Measurements from ENCODE around the gene SEC23A. TPM values are rescaled to one million over a fixed set of nuclear protein-coding genes. Genes with fewer than 3 reads are reported as not detected.
A peak's percentile ranks its signal among the peaks of the same experiment; 100 is the strongest.

The SEC23A gene
- total and polyA plus RNA-seq, 2 of the 13 experiments (the other 11 are each of a cell fraction or from before 2014, with no cell fraction given) = 403 to 887 TPM

DNA sequence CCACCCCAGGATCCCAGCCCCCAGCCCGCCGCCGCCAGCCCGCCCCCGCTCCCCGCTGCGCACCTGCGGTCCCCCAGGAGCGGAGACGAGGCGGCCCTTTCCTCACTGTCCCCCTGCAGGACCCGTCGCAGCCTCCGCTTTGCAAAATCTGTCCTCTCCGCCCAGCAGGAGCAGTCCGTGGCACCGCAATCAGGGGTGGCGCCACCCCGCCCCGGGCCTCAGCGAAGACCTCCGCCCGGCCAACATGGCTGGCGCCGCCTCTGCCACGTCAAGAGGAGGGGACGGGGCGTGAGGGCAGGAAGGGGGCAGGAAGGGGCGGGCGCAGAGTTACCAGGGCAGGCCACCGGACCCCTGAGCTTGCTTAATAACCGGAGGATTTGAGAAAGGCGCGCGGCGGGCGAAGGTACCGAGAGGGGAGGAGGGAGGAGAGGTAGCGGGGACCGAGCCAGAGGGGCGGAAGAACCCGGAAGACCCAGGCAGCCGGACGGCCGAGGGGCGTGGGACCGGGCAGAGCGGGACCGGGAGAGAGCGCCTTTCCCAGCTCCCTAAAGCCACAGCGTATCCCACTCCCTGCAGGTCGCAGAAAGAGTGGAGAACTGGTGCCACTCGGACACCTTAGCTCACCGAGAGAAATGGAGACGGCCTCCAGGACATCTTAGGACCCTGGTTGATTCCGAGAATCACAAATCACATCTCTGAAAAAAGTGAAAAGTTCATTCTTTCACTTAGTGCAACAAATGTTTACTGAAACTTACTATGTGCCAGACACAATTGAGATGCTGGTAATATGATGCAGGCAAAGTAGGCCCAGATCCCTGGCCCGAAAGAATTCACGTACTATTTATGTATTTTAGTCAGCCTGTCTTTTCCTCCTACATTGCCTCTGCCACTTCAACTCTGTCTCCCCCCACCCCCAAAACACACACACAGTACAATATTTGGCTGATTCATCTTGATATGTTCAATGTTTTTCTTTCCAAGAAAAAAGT, at the start of gene SEC23A (continued):
- TF ChIP-seq, protein P1, sequence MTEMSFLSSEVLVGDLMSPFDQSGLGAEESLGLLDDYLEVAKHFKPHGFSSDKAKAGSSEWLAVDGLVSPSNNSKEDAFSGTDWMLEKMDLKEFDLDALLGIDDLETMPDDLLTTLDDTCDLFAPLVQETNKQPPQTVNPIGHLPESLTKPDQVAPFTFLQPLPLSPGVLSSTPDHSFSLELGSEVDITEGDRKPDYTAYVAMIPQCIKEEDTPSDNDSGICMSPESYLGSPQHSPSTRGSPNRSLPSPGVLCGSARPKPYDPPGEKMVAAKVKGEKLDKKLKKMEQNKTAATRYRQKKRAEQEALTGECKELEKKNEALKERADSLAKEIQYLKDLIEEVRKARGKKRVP (CRISPR knock-in tag; IDR thresholded peaks at IDR 0.05) = peak in 1 of 2 experiments; percentile 92; a peak in 2 of 4 replicates
- TF ChIP-seq, protein P2, sequence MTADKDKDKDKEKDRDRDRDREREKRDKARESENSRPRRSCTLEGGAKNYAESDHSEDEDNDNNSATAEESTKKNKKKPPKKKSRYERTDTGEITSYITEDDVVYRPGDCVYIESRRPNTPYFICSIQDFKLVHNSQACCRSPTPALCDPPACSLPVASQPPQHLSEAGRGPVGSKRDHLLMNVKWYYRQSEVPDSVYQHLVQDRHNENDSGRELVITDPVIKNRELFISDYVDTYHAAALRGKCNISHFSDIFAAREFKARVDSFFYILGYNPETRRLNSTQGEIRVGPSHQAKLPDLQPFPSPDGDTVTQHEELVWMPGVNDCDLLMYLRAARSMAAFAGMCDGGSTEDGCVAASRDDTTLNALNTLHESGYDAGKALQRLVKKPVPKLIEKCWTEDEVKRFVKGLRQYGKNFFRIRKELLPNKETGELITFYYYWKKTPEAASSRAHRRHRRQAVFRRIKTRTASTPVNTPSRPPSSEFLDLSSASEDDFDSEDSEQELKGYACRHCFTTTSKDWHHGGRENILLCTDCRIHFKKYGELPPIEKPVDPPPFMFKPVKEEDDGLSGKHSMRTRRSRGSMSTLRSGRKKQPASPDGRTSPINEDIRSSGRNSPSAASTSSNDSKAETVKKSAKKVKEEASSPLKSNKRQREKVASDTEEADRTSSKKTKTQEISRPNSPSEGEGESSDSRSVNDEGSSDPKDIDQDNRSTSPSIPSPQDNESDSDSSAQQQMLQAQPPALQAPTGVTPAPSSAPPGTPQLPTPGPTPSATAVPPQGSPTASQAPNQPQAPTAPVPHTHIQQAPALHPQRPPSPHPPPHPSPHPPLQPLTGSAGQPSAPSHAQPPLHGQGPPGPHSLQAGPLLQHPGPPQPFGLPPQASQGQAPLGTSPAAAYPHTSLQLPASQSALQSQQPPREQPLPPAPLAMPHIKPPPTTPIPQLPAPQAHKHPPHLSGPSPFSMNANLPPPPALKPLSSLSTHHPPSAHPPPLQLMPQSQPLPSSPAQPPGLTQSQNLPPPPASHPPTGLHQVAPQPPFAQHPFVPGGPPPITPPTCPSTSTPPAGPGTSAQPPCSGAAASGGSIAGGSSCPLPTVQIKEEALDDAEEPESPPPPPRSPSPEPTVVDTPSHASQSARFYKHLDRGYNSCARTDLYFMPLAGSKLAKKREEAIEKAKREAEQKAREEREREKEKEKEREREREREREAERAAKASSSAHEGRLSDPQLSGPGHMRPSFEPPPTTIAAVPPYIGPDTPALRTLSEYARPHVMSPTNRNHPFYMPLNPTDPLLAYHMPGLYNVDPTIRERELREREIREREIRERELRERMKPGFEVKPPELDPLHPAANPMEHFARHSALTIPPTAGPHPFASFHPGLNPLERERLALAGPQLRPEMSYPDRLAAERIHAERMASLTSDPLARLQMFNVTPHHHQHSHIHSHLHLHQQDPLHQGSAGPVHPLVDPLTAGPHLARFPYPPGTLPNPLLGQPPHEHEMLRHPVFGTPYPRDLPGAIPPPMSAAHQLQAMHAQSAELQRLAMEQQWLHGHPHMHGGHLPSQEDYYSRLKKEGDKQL (CRISPR knock-in tag; IDR thresholded peaks at IDR 0.05; ENCODE audit: low read depth) = peak; percentile 62; the same call in 1 of the 2 replicates
- TF ChIP-seq NFKB2 (CRISPR knock-in tag; IDR thresholded peaks at IDR 0.05; ENCODE audit: borderline replicate concordance) = peak; percentile 99
- peak; percentile 99 for TF ChIP-seq IRX3 (CRISPR knock-in tag; IDR thresholded peaks at IDR 0.05; ENCODE audit: borderline replicate concordance, low read depth)
- no peak; the same call in none of the 2 replicates for TF ChIP-seq ZNF124 (CRISPR knock-in tag; IDR thresholded peaks at IDR 0.05)
- TF ChIP-seq FOSL1 (CRISPR knock-in tag; IDR thresholded peaks at IDR 0.05; ENCODE audit: borderline replicate concordance) = no peak
- peak; percentile 45; the same call in 1 of the 2 replicates for TF ChIP-seq ZNF326 (CRISPR knock-in tag; IDR thresholded peaks at IDR 0.05; ENCODE audit: borderline replicate concordance)
- TF ChIP-seq, protein P3, sequence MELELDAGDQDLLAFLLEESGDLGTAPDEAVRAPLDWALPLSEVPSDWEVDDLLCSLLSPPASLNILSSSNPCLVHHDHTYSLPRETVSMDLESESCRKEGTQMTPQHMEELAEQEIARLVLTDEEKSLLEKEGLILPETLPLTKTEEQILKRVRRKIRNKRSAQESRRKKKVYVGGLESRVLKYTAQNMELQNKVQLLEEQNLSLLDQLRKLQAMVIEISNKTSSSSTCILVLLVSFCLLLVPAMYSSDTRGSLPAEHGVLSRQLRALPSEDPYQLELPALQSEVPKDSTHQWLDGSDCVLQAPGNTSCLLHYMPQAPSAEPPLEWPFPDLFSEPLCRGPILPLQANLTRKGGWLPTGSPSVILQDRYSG (CRISPR knock-in tag; IDR thresholded peaks at IDR 0.05) = no peak; the same call in none of the 2 replicates
- TF ChIP-seq, protein P4, sequence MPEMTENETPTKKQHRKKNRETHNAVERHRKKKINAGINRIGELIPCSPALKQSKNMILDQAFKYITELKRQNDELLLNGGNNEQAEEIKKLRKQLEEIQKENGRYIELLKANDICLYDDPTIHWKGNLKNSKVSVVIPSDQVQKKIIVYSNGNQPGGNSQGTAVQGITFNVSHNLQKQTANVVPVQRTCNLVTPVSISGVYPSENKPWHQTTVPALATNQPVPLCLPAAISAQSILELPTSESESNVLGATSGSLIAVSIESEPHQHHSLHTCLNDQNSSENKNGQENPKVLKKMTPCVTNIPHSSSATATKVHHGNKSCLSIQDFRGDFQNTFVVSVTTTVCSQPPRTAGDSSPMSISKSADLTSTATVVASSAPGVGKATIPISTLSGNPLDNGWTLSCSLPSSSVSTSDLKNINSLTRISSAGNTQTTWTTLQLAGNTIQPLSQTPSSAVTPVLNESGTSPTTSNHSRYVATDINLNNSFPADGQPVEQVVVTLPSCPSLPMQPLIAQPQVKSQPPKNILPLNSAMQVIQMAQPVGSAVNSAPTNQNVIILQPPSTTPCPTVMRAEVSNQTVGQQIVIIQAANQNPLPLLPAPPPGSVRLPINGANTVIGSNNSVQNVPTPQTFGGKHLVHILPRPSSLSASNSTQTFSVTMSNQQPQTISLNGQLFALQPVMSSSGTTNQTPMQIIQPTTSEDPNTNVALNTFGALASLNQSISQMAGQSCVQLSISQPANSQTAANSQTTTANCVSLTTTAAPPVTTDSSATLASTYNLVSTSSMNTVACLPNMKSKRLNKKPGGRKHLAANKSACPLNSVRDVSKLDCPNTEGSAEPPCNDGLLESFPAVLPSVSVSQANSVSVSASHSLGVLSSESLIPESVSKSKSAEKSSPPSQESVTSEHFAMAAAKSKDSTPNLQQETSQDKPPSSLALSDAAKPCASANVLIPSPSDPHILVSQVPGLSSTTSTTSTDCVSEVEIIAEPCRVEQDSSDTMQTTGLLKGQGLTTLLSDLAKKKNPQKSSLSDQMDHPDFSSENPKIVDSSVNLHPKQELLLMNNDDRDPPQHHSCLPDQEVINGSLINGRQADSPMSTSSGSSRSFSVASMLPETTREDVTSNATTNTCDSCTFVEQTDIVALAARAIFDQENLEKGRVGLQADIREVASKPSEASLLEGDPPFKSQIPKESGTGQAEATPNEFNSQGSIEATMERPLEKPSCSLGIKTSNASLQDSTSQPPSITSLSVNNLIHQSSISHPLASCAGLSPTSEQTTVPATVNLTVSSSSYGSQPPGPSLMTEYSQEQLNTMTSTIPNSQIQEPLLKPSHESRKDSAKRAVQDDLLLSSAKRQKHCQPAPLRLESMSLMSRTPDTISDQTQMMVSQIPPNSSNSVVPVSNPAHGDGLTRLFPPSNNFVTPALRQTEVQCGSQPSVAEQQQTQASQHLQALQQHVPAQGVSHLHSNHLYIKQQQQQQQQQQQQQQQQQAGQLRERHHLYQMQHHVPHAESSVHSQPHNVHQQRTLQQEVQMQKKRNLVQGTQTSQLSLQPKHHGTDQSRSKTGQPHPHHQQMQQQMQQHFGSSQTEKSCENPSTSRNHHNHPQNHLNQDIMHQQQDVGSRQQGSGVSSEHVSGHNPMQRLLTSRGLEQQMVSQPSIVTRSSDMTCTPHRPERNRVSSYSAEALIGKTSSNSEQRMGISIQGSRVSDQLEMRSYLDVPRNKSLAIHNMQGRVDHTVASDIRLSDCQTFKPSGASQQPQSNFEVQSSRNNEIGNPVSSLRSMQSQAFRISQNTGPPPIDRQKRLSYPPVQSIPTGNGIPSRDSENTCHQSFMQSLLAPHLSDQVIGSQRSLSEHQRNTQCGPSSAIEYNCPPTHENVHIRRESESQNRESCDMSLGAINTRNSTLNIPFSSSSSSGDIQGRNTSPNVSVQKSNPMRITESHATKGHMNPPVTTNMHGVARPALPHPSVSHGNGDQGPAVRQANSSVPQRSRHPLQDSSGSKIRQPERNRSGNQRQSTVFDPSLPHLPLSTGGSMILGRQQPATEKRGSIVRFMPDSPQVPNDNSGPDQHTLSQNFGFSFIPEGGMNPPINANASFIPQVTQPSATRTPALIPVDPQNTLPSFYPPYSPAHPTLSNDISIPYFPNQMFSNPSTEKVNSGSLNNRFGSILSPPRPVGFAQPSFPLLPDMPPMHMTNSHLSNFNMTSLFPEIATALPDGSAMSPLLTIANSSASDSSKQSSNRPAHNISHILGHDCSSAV (CRISPR knock-in tag; IDR thresholded peaks at IDR 0.05; ENCODE audit: borderline replicate concordance) = peak; percentile 83; the same call in 1 of the 2 replicates
